ENCODE measurements around the gene DCAF6. TPM values are rescaled to one million over a fixed set of nuclear protein-coding genes. Genes with fewer than 3 reads are reported as not detected.

The DCAF6 gene
- total RNA-seq, 2 donors from 2014 or later, result 71.4 to 116 TPM

DNA sequence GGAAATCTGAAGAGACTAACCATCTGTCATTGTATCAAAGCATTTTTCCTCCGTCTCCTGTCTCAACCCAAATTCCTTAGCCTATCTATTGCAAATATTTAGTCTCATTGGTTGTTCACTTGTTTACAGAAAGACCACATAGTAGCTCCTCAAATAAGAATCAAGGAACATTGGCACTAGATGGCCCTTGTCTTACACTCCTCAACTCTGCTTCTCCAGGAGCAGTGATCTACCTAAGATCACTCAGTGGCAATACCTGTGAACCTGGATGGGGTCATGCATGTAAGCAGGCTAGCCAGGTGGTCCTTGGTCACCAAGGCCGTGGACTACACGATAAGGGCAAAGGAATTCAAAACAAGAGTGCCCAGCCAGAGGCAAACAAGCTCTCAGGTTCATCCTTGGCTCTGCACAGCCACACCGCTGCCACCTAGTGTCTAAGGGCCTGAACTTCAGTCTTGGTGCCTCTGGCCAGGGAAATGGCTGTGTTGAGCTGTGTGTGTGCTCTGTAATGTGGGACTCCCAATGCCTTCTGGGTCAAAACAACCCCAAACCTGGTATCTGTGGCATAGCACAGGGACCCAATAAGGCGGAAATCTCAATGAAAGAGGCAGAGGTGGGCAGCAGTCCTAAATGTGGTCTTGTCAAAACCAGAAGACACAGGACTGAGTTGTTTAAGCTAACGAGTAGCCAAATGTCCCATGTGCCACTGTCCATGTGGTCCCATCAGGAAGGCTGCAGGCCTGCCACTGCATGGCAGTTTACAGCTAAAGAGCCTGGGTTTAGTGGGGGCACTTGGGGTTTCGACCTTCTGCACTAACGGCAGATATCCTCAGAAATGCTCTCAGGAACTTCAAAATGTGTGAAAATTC, 145.8 kb downstream of the DCAF6 start:
- Histone ChIP-seq H3K36me3 (no peaks in the 10 kb centered on the region), H3K9me3 (no peaks in the 10 kb centered on the region), H3K4me3 (no peak overlapping the region), H3K27ac (peak overlapping the region; percentile 9 to 20), H3K27me3 (replicated peaks; ENCODE audit: insufficient read depth) (no peaks in the 10 kb centered on the region), H3K4me1 (replicated peaks) (no peaks in the 10 kb centered on the region)
- 52% methylated on average over 8 of the region's 8 CpGs for WGBS
- intact Hi-C loops (cut with DNase I), result loop anchor here (5.0 kb wide), 2 partner anchors 145 to 280 kb away; partner anchors contain the start of genes DCAF6 and MPC2
- TF ChIP-seq POLR2AphosphoS5 (IDR thresholded peaks at IDR 0.05) (peak; percentile 44), POLR2A (IDR thresholded peaks at IDR 0.05) (no peak)
- TF ChIP-seq, protein P1, sequence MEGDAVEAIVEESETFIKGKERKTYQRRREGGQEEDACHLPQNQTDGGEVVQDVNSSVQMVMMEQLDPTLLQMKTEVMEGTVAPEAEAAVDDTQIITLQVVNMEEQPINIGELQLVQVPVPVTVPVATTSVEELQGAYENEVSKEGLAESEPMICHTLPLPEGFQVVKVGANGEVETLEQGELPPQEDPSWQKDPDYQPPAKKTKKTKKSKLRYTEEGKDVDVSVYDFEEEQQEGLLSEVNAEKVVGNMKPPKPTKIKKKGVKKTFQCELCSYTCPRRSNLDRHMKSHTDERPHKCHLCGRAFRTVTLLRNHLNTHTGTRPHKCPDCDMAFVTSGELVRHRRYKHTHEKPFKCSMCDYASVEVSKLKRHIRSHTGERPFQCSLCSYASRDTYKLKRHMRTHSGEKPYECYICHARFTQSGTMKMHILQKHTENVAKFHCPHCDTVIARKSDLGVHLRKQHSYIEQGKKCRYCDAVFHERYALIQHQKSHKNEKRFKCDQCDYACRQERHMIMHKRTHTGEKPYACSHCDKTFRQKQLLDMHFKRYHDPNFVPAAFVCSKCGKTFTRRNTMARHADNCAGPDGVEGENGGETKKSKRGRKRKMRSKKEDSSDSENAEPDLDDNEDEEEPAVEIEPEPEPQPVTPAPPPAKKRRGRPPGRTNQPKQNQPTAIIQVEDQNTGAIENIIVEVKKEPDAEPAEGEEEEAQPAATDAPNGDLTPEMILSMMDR (IDR thresholded peaks at IDR 0.05), result peak; percentile 70 to 82 (median 76)
- peak; percentile 61 for DNase-seq (ENCODE audit: low spot score)

DNA sequence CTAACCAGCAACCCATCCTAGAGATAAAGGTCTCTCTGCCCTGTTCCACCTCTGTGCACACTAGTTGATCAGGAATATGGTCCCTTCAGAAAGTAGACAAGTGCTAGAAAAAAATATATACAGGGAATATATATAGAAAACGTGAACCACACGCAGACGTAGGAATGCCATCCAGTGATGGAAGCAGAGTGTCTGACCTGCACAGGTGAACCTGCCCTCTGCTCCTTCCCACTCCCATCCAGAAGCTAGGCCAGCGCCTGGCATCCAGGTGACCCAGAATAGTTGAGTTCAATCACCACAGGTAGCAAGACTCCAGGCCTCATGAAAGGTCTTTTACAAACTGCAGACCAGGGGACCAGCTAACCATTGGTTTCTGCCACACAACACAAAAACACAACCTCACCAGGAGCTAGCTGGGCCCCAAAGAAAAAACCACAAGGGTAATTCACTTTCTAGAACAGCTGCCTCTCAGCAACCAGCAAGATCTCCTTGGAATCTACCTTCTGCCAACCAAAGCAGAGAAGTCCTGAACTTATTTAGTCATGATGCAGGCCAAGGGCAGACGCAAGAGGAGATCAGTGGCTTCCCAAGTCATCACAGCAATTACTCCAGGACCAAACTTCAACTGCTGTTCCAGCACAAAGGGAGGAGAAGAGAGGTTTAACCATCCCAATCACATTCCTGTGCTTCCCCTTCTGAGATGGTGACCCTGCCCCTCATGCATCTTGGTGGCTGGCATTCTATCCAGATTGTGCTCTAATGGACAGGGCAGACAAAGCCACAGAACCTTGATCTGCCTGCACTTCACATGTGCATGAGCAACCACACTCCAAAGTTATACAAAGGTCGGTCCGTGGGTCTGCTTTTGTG, 147.2 kb downstream of the DCAF6 start:
- TF ChIP-seq POLR2A (IDR thresholded peaks at IDR 0.05) (no peak), POLR2AphosphoS5 (IDR thresholded peaks at IDR 0.05) (no peak)
- TF ChIP-seq, protein P1 (IDR thresholded peaks at IDR 0.05), result no peak
- WGBS, result 84% methylated on average over 7 of the region's 7 CpGs
- Histone ChIP-seq H3K4me3 (no peak overlapping the region), H3K27me3 (replicated peaks; ENCODE audit: insufficient read depth) (no peaks in the 10 kb centered on the region), H3K36me3 (no peaks in the 10 kb centered on the region), H3K4me1 (replicated peaks) (no peaks in the 10 kb centered on the region), H3K9me3 (no peaks in the 10 kb centered on the region), H3K27ac (peak overlapping the region in 1 of 2 donors; percentile 40)
- no peak for DNase-seq (ENCODE audit: low spot score)
- intact Hi-C loops (cut with DNase I), result loop anchor here (5.0 kb wide), 2 partner anchors 146 to 281 kb away; partner anchors contain the start of genes DCAF6 and MPC2

DNA sequence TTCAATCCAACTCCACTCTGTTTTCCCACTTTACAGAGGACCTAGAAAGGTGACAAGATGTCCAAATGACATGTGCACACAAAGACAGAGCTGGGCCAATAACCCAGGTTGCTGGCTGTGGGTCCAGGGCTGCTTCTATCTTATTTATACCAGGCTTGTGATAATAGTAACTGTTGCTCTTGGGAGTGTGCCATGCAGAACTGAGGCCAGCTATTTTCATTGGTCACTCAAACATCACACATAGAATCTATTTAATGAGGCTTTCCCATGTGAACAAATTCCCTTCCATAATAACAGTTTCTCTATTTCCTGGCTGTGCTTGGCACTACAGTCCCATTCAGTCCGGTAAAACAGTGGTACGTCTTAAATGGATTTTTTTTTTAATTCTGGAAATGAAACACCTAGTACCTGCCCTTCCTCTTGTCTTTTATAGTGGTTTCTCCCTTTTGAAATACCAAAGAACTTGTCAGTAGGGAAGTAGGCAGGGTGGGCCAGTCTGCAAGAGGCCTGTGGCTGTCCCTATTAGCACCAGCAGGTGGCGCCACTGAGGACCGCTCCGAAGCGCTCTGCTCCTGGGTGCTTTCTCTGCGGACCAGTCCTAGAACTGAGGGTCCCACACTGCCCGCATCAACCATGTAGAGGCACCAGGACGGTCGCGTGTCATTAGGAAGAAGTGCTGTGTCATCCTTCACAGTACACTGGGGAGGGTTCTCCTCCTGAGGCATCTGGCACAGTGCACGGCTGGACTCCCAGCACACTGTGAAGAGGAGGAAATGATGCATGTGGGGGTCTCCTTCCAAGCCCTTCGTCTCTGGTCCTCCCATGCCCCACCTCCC, 148.1 kb downstream of the DCAF6 start:
- Histone ChIP-seq H3K9me3 (no peaks in the 10 kb centered on the region), H3K4me3 (no peak overlapping the region), H3K36me3 (no peaks in the 10 kb centered on the region), H3K27me3 (replicated peaks; ENCODE audit: insufficient read depth) (no peaks in the 10 kb centered on the region), H3K4me1 (replicated peaks) (no peaks in the 10 kb centered on the region), H3K27ac (peak overlapping the region; percentile 40 to 60)
- DNase-seq (ENCODE audit: low spot score), result peak; percentile 34
- 59% methylated on average over 13 of the region's 13 CpGs for whole genome bisulfite sequencing
- no peak for TF ChIP-seq POLR2A (IDR thresholded peaks at IDR 0.05)
- TF ChIP-seq, protein P1 (IDR thresholded peaks at IDR 0.05), result peak; percentile 39 to 77 (median 60)
- peak; percentile 41 for TF ChIP-seq POLR2AphosphoS5 (IDR thresholded peaks at IDR 0.05)
- intact Hi-C loops (cut with DNase I), result loop anchor here (5.0 kb wide), 2 partner anchors 147 to 282 kb away; partner anchors contain the start of genes DCAF6 and MPC2

DNA sequence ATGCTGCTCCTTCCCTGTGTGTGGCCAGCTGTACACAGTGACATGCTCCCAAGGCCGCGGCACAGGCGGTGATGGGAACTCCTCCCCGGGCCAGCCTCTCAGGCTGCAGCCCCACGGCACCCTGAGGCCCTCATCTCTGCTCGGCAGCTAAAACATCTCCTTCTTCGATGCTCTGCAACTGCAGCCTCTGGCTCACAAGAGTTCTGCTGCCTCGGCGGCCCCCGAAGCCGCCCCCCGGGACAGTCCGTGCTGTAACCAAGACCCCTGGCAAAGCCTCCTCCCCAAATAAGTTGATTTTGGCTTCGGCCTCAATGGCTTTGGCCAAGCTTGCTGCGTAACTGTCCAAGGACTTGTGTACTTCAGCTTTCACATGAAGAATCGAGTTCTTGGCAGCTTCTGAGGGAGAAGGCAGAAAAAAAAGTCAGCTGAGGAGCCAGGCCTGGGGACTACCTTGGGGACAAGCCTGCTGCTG, 149.0 kb downstream of the DCAF6 start:
- peak; percentile 34 for DNase-seq (ENCODE audit: low spot score)
- Histone ChIP-seq H3K27me3 (replicated peaks; ENCODE audit: insufficient read depth) (no peaks in the 10 kb centered on the region), H3K27ac (peak overlapping the region; percentile 40 to 60), H3K4me1 (replicated peaks) (no peaks in the 10 kb centered on the region), H3K36me3 (no peaks in the 10 kb centered on the region), H3K9me3 (no peaks in the 10 kb centered on the region), H3K4me3 (no peak overlapping the region)
- intact Hi-C loops (cut with DNase I), result no loop called here
- TF ChIP-seq POLR2AphosphoS5 (IDR thresholded peaks at IDR 0.05), result peak; percentile 77
- no peak for TF ChIP-seq POLR2A (IDR thresholded peaks at IDR 0.05)
- TF ChIP-seq, protein P1 (IDR thresholded peaks at IDR 0.05), result no peak
- 61% methylated on average over 16 of the region's 16 CpGs for WGBS

Data from prostate gland (tissue), 2 donors.